CD4-positive, alpha-beta memory T cell (primary cell): Measurements from ENCODE around the gene KANSL1. TPM values are rescaled to one million over a fixed set of nuclear protein-coding genes. Genes with fewer than 3 reads are reported as not detected.

Source experiments
- CTCF ChIA-PET: fragments of 350-600 bp; sonication (Branson Sonifier 250); formaldehyde crosslinking; loops from one replicate; lab custom pipeline; 2021; ENCODE audit warnings: inconsistent platforms; ENCODE audit not compliant: partially characterized antibody; lab: Charles Lee
- POLR2A ChIA-PET: fragments of 350-600 bp; sonication (Branson Sonifier 250); formaldehyde crosslinking; loops from one replicate; lab custom pipeline; 2021; ENCODE audit not compliant: partially characterized antibody; lab: Charles Lee
- DNase-seq, 5 donors: peaks; one replicate each; pipeline versions ENCODE4 v3.0.0 to v3.0.0-alpha.2; 2020 to 2022; ENCODE audit warnings: mixed read lengths in 1 of 5
- H3K27ac ChIP-seq: one replicate; pipeline ENCODE4 v1.7.0; 2013; ENCODE audit warnings: low read depth, low read length
- H3K27me3 ChIP-seq: 2 replicates; pipeline ENCODE4 v1.7.0; 2013; ENCODE audit warnings: mild to moderate bottlenecking, low read length, moderate library complexity; ENCODE audit not compliant: insufficient read depth
- H3K36me3 ChIP-seq: 2 replicates; pipeline ENCODE4 v1.7.0; 2013; ENCODE audit warnings: mild to moderate bottlenecking, low read length, moderate library complexity; ENCODE audit not compliant: insufficient read depth
- H3K4me1 ChIP-seq: 2 replicates; pipeline ENCODE4 v1.7.0; 2013; ENCODE audit warnings: mild to moderate bottlenecking, low read length, moderate library complexity; ENCODE audit not compliant: insufficient read depth
- H3K4me3 ChIP-seq, 2 donors: one replicate each; pipeline ENCODE4 v1.7.0; 2013; ENCODE audit warnings: low read length in 2 of 2, mild to moderate bottlenecking in 1 of 2
- H3K9me3 ChIP-seq, 2 donors: one replicate each; pipeline ENCODE4 v1.7.0; 2013; ENCODE audit warnings: low read length in 2 of 2, control low read depth in 1 of 2; ENCODE audit not compliant: control insufficient read depth in 1 of 2
- H3K27ac Mint-ChIP-seq, 7 donors: one replicate each; pipeline ENCODE4 v1.8.0; 2020 to 2021; ENCODE audit warnings: mixed read lengths in 7 of 7, mild to moderate bottlenecking in 6 of 7, inconsistent platforms in 3 of 7, moderate library complexity in 3 of 7
- H3K27me3 Mint-ChIP-seq, 2 donors: one replicate each; pipeline ENCODE4 v1.8.0; 2020 to 2021; ENCODE audit warnings: mixed read lengths in 2 of 2
- H3K36me3 Mint-ChIP-seq, 2 donors: one replicate each; pipeline ENCODE4 v1.8.0; 2020 to 2021; ENCODE audit warnings: mixed read lengths in 2 of 2, inconsistent platforms in 1 of 2, mild to moderate bottlenecking in 1 of 2
- H3K4me1 Mint-ChIP-seq, 4 donors: one replicate each; pipeline ENCODE4 v1.8.0; 2020 to 2021; ENCODE audit warnings: mixed read lengths in 4 of 4, mild to moderate bottlenecking in 1 of 4
- H3K4me3 Mint-ChIP-seq, 8 donors: one replicate each; pipeline ENCODE4 v1.8.0; 2020 to 2021; ENCODE audit warnings: mixed read lengths in 8 of 8, mild to moderate bottlenecking in 7 of 8, moderate library complexity in 6 of 8, inconsistent platforms in 3 of 8
- H3K9me3 Mint-ChIP-seq, 8 donors: one replicate each; pipeline ENCODE4 v1.8.0; 2020 to 2021; ENCODE audit warnings: mixed read lengths in 8 of 8, mild to moderate bottlenecking in 5 of 8, inconsistent platforms in 3 of 8, moderate library complexity in 1 of 8
- intact Hi-C: fragments of 100-400 bp; cut with micrococcal nuclease; formaldehyde crosslinking; loops from one replicate; pipeline ENCODE4 v1.15.1; 2023
- polyA plus RNA-seq, 2 donors: library from polyadenylated mRNA; unstranded; fragments of 300-500 nt; fragmentation: Illumina TruSeq; gene quantifications; one replicate each; pipeline ENCODE4 v1.2.3, GENCODE V29; 2021
- total RNA-seq, 2 experiments: library from RNA; stranded (reverse); gene quantifications; one replicate each; pipeline ENCODE4 v1.2.3, GENCODE V29; 2021

The KANSL1 gene
- total and polyA plus RNA-seq, 4 experiments from 2014 or later: 6.7 to 206 (median 107) TPM

- DNase-seq: no peak
- H3K4me1 Mint-ChIP-seq: no peaks in the 10 kb centered on the region
- intact Hi-C loops: loop anchor here (5.0 kb wide), 1 partner anchor 192 kb away; the partner anchor contains the start of gene KANSL1
- Histone ChIP-seq H3K4me1 (peaks cover 5% of the 10 kb centered on the region), H3K9me3 (no peaks in the 10 kb centered on the region), H3K36me3 (no peaks in the 10 kb centered on the region), H3K4me3 (no peak overlapping the region), H3K27ac (no peak overlapping the region), H3K27me3 (no peaks in the 10 kb centered on the region)
- no peak overlapping the region for H3K27ac Mint-ChIP-seq
- no peak overlapping the region for H3K4me3 Mint-ChIP-seq
- H3K9me3 Mint-ChIP-seq: no peaks in the 10 kb centered on the region
- CTCF ChIA-PET: interaction anchor here (1.0 to 5.7 kb wide), 5 partner anchors 11 to 287 kb away, joined by 4 to 119 read pairs (median 17); no protein-coding TSS in a partner anchor
- POLR2A ChIA-PET: interaction anchor here (2.7 kb wide), 1 partner anchor 193 kb away, joined by 8 read pairs; the partner anchor contains the start of gene KANSL1
- no peaks in the 10 kb centered on the region for H3K27me3 Mint-ChIP-seq
- no peaks in the 10 kb centered on the region for H3K36me3 Mint-ChIP-seq
Observed at GRCh38 chr17:46000292-46000691, 192.9 kb downstream of the KANSL1 start.

- CTCF ChIA-PET: interaction anchor here (0.7 to 5.7 kb wide), 3 partner anchors 43 to 213 kb away, joined by 3 to 119 read pairs (median 5); no protein-coding TSS in a partner anchor
- intact Hi-C loops: loop anchor here (5.0 kb wide), 1 partner anchor 192 kb away; the partner anchor contains the start of gene KANSL1
- Histone ChIP-seq H3K4me3 (no peak overlapping the region), H3K27ac (no peak overlapping the region), H3K36me3 (no peaks in the 10 kb centered on the region), H3K9me3 (no peaks in the 10 kb centered on the region), H3K27me3 (no peaks in the 10 kb centered on the region), H3K4me1 (peaks cover 5% of the 10 kb centered on the region)
- H3K36me3 Mint-ChIP-seq: no peaks in the 10 kb centered on the region
- H3K4me1 Mint-ChIP-seq: no peaks in the 10 kb centered on the region
- POLR2A ChIA-PET: no interaction called here
- no peaks in the 10 kb centered on the region for H3K9me3 Mint-ChIP-seq
- H3K27me3 Mint-ChIP-seq: no peaks in the 10 kb centered on the region
- H3K4me3 Mint-ChIP-seq: no peak overlapping the region
- DNase-seq: no peak
- H3K27ac Mint-ChIP-seq: no peak overlapping the region
Observed at GRCh38 chr17:45999900-46000290, 193.3 kb downstream of the KANSL1 start.

- ChIA-PET POLR2A (no interaction called here), CTCF (interaction anchor here (0.7 to 1.0 kb wide), 2 partner anchors 44 to 214 kb away, joined by 3 to 5 read pairs; no protein-coding TSS in a partner anchor)
- Histone ChIP-seq H3K27me3 (no peaks in the 10 kb centered on the region), H3K36me3 (no peaks in the 10 kb centered on the region), H3K4me1 (peaks cover 5% of the 10 kb centered on the region), H3K27ac (no peak within 1 kb of the TSS), H3K4me3 (no peak within 1 kb of the TSS), H3K9me3 (no peaks in the 10 kb centered on the region)
- Mint-ChIP-seq H3K4me1 (no peaks in the 10 kb centered on the region), H3K9me3 (no peaks in the 10 kb centered on the region), H3K4me3 (no peak within 1 kb of the TSS), H3K27ac (no peak within 1 kb of the TSS), H3K36me3 (no peaks in the 10 kb centered on the region), H3K27me3 (no peaks in the 10 kb centered on the region)
- no peak for DNase-seq
- intact Hi-C loops: no loop called here
Observed at GRCh38 chr17:45998987-45999899, 194.0 kb downstream of the KANSL1 start, which contains the start of gene STH. TSS of gene STH (plus strand) at chr17:45999250. CDS start at chr17:45999280, 30 bp downstream.

DNA sequence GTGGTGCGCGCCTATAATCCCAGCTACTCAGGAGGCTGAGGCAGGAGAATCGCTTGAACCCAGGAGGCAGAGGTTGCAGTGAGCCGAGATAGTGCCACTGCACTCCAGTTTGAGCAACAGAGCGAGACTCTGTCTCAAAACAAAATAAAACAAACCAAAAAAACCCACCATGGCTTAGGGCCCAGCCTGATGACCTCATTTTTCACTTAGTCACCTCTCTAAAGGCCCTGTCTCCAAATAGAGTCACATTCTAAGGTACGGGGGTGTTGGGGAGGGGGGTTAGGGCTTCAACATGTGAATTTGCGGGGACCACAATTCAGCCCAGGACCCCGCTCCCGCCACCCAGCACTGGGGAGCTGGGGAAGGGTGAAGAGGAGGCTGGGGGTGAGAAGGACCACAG is 195.6 kb downstream of the KANSL1 start:
- H3K9me3 Mint-ChIP-seq: no peaks in the 10 kb centered on the region
- Histone ChIP-seq H3K36me3 (no peaks in the 10 kb centered on the region), H3K4me3 (no peak overlapping the region), H3K27ac (no peak overlapping the region), H3K27me3 (no peaks in the 10 kb centered on the region), H3K4me1 (peaks cover 2% of the 10 kb centered on the region), H3K9me3 (no peaks in the 10 kb centered on the region)
- no peaks in the 10 kb centered on the region for H3K36me3 Mint-ChIP-seq
- no peak overlapping the region for H3K4me3 Mint-ChIP-seq
- no peak for DNase-seq
- intact Hi-C loops: no loop called here
- no peak overlapping the region for H3K27ac Mint-ChIP-seq
- ChIA-PET POLR2A (interaction anchor here (0.5 kb wide), 1 partner anchor 200 kb away, joined by 3 read pairs; no protein-coding TSS in a partner anchor), CTCF (interaction anchor here (0.8 to 2.5 kb wide), 2 partner anchors 21 to 215 kb away, joined by 3 to 8 read pairs; no protein-coding TSS in a partner anchor)
- no peaks in the 10 kb centered on the region for H3K4me1 Mint-ChIP-seq
- H3K27me3 Mint-ChIP-seq: no peaks in the 10 kb centered on the region

DNA sequence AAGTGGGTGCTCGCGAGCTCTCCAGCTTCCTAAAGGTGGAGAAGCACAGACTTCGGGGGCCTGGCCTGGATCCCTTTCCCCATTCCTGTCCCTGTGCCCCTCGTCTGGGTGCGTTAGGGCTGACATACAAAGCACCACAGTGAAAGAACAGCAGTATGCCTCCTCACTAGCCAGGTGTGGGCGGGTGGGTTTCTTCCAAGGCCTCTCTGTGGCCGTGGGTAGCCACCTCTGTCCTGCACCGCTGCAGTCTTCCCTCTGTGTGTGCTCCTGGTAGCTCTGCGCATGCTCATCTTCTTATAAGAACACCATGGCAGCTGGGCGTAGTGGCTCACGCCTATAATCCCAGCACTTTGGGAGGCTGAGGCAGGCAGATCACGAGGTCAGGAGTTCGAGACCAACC is 196.1 kb downstream of the KANSL1 start:
- no peaks in the 10 kb centered on the region for H3K9me3 ChIP-seq
- no peak for DNase-seq
- Mint-ChIP-seq H3K36me3 (no peaks in the 10 kb centered on the region), H3K9me3 (no peaks in the 10 kb centered on the region), H3K4me1 (no peaks in the 10 kb centered on the region), H3K4me3 (no peak overlapping the region), H3K27me3 (no peaks in the 10 kb centered on the region), H3K27ac (no peak overlapping the region)
- H3K36me3 ChIP-seq: no peaks in the 10 kb centered on the region
- no peaks in the 10 kb centered on the region for H3K27me3 ChIP-seq
- ChIA-PET POLR2A (interaction anchor here (0.5 kb wide), 1 partner anchor 201 kb away, joined by 3 read pairs; no protein-coding TSS in a partner anchor), CTCF (interaction anchor here (0.8 to 2.5 kb wide), 2 partner anchors 21 to 215 kb away, joined by 3 to 8 read pairs; no protein-coding TSS in a partner anchor)
- intact Hi-C loops: no loop called here
- no peak overlapping the region for H3K4me3 ChIP-seq
- no peak overlapping the region for H3K27ac ChIP-seq
- H3K4me1 ChIP-seq: no peaks in the 10 kb centered on the region

DNA sequence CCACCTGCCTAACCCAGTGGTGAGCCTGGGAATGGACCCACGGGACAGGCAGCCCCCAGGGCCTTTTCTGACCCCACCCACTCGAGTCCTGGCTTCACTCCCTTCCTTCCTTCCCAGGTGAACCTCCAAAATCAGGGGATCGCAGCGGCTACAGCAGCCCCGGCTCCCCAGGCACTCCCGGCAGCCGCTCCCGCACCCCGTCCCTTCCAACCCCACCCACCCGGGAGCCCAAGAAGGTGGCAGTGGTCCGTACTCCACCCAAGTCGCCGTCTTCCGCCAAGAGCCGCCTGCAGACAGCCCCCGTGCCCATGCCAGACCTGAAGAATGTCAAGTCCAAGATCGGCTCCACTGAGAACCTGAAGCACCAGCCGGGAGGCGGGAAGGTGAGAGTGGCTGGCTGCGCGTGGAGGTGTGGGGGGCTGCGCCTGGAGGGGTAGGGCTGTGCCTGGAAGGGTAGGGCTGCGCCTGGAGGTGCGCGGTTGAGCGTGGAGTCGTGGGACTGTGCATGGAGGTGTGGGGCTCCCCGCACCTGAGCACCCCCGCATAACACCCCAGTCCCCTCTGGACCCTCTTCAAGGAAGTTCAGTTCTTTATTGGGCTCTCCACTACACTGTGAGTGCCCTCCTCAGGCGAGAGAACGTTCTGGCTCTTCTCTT is 196.8 kb downstream of the KANSL1 start:
- Histone ChIP-seq H3K27ac (no peak overlapping the region), H3K27me3 (no peaks in the 10 kb centered on the region), H3K4me1 (no peaks in the 10 kb centered on the region), H3K36me3 (no peaks in the 10 kb centered on the region), H3K9me3 (no peaks in the 10 kb centered on the region), H3K4me3 (no peak overlapping the region)
- H3K36me3 Mint-ChIP-seq: no peaks in the 10 kb centered on the region
- CTCF ChIA-PET: interaction anchor here (2.5 kb wide), 1 partner anchor 216 kb away, joined by 8 read pairs; no protein-coding TSS in a partner anchor
- no peak overlapping the region for H3K4me3 Mint-ChIP-seq
- no peaks in the 10 kb centered on the region for H3K27me3 Mint-ChIP-seq
- POLR2A ChIA-PET: no interaction called here
- H3K27ac Mint-ChIP-seq: no peak overlapping the region
- H3K9me3 Mint-ChIP-seq: no peaks in the 10 kb centered on the region
- no peaks in the 10 kb centered on the region for H3K4me1 Mint-ChIP-seq
- intact Hi-C loops: no loop called here
- DNase-seq: no peak
